GM12873 (cell line): ENCODE data around the gene SLC9A9.

Experiments
- TF ChIP-seq, protein P1 (sequence below): IDR thresholded peaks from 2 replicates; pipeline ENCODE4 v1.5.1; 2012; ENCODE audit warnings: low read depth, mild to moderate bottlenecking, moderate library complexity, low read length, control low read depth; ENCODE audit not compliant: insufficient read depth; ENCODE audit errors: missing control alignments

Gene SLC9A9

DNA sequence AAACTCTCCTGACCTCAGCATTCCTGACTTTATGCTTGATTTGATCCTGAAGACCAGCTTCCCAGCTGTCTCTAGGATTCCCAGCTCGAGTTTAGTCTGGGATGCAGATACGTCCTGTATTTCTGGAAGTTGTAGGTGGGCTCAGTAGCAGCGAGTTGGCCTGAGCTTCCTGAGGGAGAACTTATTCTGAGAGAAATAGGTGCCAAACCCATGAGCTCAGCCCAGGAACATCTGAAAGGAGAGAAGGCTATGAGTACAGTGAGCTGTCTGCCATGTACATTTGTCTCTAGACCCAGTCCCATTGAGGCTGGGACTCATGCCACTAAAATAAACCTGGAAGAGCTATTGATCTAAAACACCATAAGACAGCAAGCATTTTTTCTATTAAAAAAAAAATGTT lies 36.6 kb upstream of the SLC9A9 start:
- TF ChIP-seq, protein P1, sequence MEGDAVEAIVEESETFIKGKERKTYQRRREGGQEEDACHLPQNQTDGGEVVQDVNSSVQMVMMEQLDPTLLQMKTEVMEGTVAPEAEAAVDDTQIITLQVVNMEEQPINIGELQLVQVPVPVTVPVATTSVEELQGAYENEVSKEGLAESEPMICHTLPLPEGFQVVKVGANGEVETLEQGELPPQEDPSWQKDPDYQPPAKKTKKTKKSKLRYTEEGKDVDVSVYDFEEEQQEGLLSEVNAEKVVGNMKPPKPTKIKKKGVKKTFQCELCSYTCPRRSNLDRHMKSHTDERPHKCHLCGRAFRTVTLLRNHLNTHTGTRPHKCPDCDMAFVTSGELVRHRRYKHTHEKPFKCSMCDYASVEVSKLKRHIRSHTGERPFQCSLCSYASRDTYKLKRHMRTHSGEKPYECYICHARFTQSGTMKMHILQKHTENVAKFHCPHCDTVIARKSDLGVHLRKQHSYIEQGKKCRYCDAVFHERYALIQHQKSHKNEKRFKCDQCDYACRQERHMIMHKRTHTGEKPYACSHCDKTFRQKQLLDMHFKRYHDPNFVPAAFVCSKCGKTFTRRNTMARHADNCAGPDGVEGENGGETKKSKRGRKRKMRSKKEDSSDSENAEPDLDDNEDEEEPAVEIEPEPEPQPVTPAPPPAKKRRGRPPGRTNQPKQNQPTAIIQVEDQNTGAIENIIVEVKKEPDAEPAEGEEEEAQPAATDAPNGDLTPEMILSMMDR = no peak

DNA sequence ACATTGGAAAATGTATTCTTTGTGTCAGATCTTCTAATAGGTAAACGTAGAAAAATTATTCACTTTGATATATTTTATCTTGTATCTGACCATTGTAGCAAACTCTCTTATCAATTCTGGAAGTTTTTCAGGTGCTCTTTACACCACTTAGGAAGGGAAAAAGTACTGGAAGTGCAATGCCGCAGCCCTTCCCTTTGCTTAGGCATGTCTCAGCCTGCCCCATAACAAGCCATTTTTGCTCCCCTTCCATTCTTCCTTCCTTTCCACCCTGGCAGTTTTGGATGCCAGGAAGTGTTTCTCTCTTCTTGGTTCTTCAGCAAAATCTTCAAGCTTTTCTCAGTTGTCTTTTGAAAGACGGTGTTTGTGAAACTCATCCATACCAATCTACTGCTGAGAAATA lies 34.9 kb upstream of the SLC9A9 start:
- TF ChIP-seq, protein P1 = no peak

DNA sequence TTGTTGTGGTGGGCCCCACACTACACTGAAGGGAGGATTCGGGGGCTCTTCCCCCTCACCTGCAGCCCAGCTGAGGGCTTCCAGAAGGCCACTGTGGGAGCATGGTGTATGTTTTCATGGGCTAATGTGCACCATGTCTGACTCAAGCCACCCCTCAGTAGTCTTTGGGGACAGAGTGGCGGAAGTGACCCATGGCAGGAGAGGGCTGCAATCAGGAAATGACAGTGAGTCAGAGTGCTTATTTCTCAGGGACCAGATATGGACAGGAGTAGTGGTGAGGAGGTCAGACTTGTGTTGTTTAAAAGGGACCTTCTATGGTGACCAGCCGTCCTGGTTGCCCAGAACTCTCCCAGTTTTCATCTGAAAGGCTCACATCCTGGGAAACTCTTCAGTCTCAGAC lies 32.8 kb upstream of the SLC9A9 start:
- TF ChIP-seq, protein P1 = no peak

DNA sequence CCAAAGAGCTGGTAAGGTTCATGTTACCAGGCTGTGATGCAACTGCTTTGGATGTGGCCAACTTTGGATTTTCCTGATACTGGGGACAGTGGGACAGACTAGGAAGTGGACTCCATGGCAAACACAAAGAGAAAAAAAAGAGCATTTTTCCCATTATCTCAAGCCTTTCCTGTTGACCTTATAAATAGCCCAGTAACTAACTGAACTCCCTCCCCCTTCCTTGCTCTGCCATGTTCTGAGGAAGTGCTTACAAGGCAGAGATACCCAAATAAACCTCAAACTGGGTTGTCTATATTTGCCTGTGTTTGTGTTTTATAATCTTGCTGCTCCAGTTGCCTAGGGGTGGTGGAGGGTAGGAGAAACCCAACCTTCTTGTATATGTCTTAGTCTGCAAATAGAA lies 27.3 kb upstream of the SLC9A9 start:
- TF ChIP-seq, protein P1 = no peak

DNA sequence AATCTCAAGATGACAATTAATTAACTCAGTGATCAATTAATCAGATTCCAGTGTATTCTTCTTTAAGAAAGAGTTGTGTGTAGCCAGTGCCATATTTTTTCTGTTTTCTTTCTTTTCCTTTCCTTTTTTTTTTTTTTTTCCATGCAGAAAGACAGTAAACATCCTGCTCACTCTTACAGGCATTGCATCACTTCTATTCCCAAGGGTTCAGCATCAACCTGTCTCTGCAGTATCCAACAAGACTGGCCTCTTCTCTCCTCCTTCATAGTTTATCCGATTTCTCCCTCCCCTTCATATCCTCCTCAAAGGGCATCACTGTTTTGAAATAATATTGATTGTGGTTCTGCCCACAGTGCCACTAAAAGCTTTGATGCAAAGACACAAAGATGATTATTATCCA lies 17.0 kb upstream of the SLC9A9 start:
- TF ChIP-seq, protein P1 = no peak

DNA sequence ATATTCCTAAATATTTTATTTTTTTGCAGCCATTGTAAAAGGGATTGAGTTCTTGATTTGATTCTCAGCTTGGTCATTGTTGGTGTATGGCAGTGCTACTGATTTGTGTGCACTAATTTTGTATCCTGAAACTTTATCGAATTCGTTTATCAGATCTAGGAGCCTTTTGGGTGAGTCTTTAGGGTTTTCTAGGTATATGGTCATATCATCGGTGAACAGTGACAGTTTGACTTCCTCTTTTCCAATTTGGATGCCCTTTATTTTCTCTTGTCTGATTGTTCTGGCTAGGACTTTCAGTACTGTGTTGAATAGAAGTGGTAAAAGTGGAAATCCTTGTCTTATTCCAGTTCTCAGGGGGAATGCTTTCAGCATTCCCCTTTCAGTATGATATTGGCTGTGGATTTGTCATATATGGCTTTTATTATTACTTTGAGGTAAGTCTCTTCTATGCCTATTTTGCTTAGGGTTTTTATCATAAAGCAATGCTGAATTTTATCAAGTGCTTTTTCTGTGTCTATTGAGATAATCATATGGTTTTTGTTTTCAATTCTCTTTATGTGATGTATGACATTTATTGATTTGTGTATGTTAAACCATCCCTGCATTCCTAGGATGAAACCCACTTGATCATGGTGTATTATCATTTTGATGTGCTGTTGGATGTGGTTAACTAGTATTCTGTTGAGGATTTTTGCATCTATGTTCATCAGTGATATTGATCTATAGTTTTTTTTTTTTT lies 11.4 kb upstream of the SLC9A9 start:
- TF ChIP-seq, protein P1 = no peak

DNA sequence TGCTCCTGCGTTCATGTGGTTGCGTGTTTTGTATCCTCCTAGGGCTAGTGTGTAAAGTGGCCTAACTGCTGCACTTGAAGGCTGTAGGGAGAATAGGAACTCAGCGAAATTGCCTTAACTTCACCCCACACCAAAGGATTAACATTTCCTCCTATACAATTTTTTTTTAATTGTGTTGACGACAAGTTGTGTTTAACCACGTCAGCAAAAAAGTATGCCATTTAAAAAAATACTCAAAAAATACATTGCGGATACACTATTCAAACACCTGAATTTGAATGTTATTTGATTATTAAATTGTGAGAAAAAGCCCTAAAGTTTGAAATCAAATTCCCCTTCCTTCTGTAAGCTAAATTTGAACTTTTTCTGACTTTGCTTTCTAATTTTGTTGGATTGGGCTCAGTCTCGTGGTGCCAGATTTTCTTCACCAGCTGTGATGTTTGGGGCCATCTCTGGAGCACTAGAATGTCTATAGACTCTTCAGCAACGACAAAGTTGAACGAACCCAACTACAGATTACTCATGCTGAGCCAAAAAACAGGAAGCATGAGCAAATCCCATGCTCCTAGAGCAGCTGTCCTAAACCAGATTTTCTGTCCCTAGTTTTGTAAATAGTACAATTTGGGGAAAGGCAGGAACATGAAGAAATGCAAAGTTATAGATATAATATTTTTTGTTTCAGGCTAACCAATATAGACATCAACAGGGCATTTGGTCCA lies 8.1 kb upstream of the SLC9A9 start:
- TF ChIP-seq, protein P1 = no peak
